IMR-90 (cell line): Measurements from ENCODE around the gene AIDA. TPM values are rescaled to one million over a fixed set of nuclear protein-coding genes. Genes with fewer than 3 reads are reported as not detected.

Experiments
- ATAC-seq: fragments of 200-7000 bp; cut with Tn5 transposase; 2 replicates; pipeline ENCODE4 v1.9.1; 2020; ENCODE audit warnings: low read depth, mild to moderate bottlenecking, moderate library complexity
- BruUV-seq: library from RNA; stranded (reverse); fragments of 400-500 nt; replicated peaks from 2 replicates; lab custom pipeline; 2021; lab: Mats Ljungman, UMichigan
- CTCF ChIA-PET: fragments of 300-600 bp; formaldehyde crosslinking; extraction: SDS; loops from one replicate; lab custom pipeline; 2021; ENCODE audit warnings: antibody characterized with exemption; lab: Yijun Ruan, JAX
- POLR2A ChIA-PET: fragments of 300-600 bp; sonication (Branson Sonifier 250); formaldehyde crosslinking; loops from one replicate; lab custom pipeline; 2022; ENCODE audit warnings: antibody characterized with exemption; ENCODE audit not compliant: unreplicated experiment; lab: Charles Lee
- DNase-seq: peaks from one replicate; pipeline ENCODE4 v3.0.0; 2013
- H2AFZ ChIP-seq: replicated peaks from 2 replicates; pipeline ENCODE3; 2013; ENCODE audit warnings: low read length, mild to moderate bottlenecking; ENCODE audit not compliant: poor library complexity
- H2AK5ac ChIP-seq: 2 replicates; pipeline ENCODE4 v1.6.1; 2013; ENCODE audit warnings: low read depth, low read length, inconsistent platforms
- H2AK9ac ChIP-seq: replicated peaks from 2 replicates; pipeline ENCODE3; 2013; ENCODE audit warnings: mild to moderate bottlenecking, low read depth, low read length, moderate library complexity; ENCODE audit not compliant: poor library complexity
- H2BK120ac ChIP-seq: 2 replicates; pipeline ENCODE4 v1.6.1; 2013; ENCODE audit warnings: low read depth, low read length, inconsistent platforms
- H2BK15ac ChIP-seq: 3 replicates; pipeline ENCODE4 v1.6.1; 2013; ENCODE audit warnings: low read depth, low read length, inconsistent platforms
- H2BK20ac ChIP-seq: 2 replicates; pipeline ENCODE4 v1.6.1; 2013; ENCODE audit warnings: low read depth, mild to moderate bottlenecking, inconsistent platforms, low read length, moderate library complexity
- H2BK5ac ChIP-seq: 2 replicates; pipeline ENCODE4 v1.6.1; 2013; ENCODE audit warnings: mild to moderate bottlenecking, low read depth, low read length, inconsistent platforms; ENCODE audit not compliant: poor library complexity, severe bottlenecking
- H3K14ac ChIP-seq: replicated peaks from 2 replicates; pipeline ENCODE4 v1.6.1; 2013; ENCODE audit warnings: low read depth, low read length, inconsistent platforms
- H3K18ac ChIP-seq: 2 replicates; pipeline ENCODE4 v1.6.1; 2013; ENCODE audit warnings: low read depth, low read length, control low read depth
- H3K23ac ChIP-seq: 2 replicates; pipeline ENCODE4 v1.6.1; 2013; ENCODE audit warnings: low read depth, low read length, inconsistent platforms
- H3K27ac ChIP-seq: 2 replicates; pipeline ENCODE4 v1.5.1; 2013; ENCODE audit warnings: mild to moderate bottlenecking, control low read depth, low read length; ENCODE audit not compliant: insufficient read depth
- H3K27me3 ChIP-seq: 2 replicates; pipeline ENCODE4 v1.6.1; 2013; ENCODE audit warnings: low read length; ENCODE audit not compliant: control insufficient read depth, insufficient read depth
- H3K36me3 ChIP-seq: 2 replicates; pipeline ENCODE4 v1.6.1; 2013; ENCODE audit warnings: low read length, mixed read lengths; ENCODE audit not compliant: control insufficient read depth, insufficient read depth
- H3K4ac ChIP-seq: 2 replicates; pipeline ENCODE4 v1.6.1; 2013; ENCODE audit warnings: low read depth, low read length, inconsistent platforms
- H3K4me1 ChIP-seq: 2 replicates; pipeline ENCODE4 v1.6.1; 2013; ENCODE audit warnings: low read length, mixed read lengths; ENCODE audit not compliant: control insufficient read depth, insufficient read depth
- H3K4me2 ChIP-seq: 2 replicates; pipeline ENCODE4 v1.6.1; 2013; ENCODE audit warnings: low read depth, mild to moderate bottlenecking, control low read depth, low read length, moderate library complexity
- H3K4me3 ChIP-seq: 2 replicates; pipeline ENCODE4 v1.5.1; 2013; ENCODE audit warnings: low read depth, mild to moderate bottlenecking, control low read depth, low read length, moderate library complexity; ENCODE audit not compliant: insufficient read depth
- H3K56ac ChIP-seq: 2 replicates; pipeline ENCODE4 v1.6.1; 2013; ENCODE audit warnings: low read length, inconsistent platforms; ENCODE audit not compliant: insufficient read depth; ENCODE audit errors: extremely low read depth
- H3K79me1 ChIP-seq, 2 experiments: 2 replicates each; pipeline ENCODE4 v1.6.1; 2013; ENCODE audit warnings: low read length in 2 of 2, inconsistent platforms in 1 of 2, low read depth in 1 of 2
- H3K9ac ChIP-seq: 2 replicates; pipeline ENCODE4 v1.6.1; 2013; ENCODE audit warnings: low read depth, low read length, control low read depth
- H3K9me1 ChIP-seq: 2 replicates; pipeline ENCODE4 v1.6.1; 2013; ENCODE audit warnings: low read length, inconsistent platforms; ENCODE audit not compliant: insufficient read depth
- H3K9me3 ChIP-seq: 2 replicates; pipeline ENCODE4 v1.6.1; 2013; ENCODE audit warnings: low read length; ENCODE audit not compliant: control insufficient read depth, insufficient read depth
- H4K20me1 ChIP-seq: 2 replicates; pipeline ENCODE4 v1.6.1; 2013; ENCODE audit warnings: low read length, inconsistent platforms; ENCODE audit not compliant: insufficient read depth
- H4K5ac ChIP-seq: 2 replicates; pipeline ENCODE4 v1.6.1; 2013; ENCODE audit warnings: mild to moderate bottlenecking, low read depth, low read length, control low read depth
- H4K8ac ChIP-seq, 2 experiments: 2 replicates each; pipeline ENCODE4 v1.6.1; 2013; ENCODE audit warnings: low read depth in 2 of 2, low read length in 2 of 2, control low read depth in 1 of 2, inconsistent platforms in 1 of 2
- H4K91ac ChIP-seq: 2 replicates; pipeline ENCODE4 v1.6.1; 2013; ENCODE audit warnings: low read depth, low read length, inconsistent platforms; ENCODE audit not compliant: insufficient read depth
- BHLHE40 ChIP-seq: fragments of 150-350 bp; IDR thresholded peaks from 2 replicates; pipeline ENCODE4 v1.6.1; 2016; ENCODE audit warnings: mild to moderate bottlenecking, low read depth, low read length
- CEBPB ChIP-seq: IDR thresholded peaks from 2 replicates; pipeline ENCODE4 v1.6.1; 2012; ENCODE audit warnings: low read depth, low read length, improper control_type of control experiment
- CHD1 ChIP-seq: IDR thresholded peaks from 2 replicates; pipeline ENCODE4 v1.6.1; 2012; ENCODE audit warnings: low read depth, low read length, improper control_type of control experiment
- CTCF ChIP-seq: conservative IDR thresholded peaks from 2 replicates; pipeline ENCODE4 v1.5.1; 2012; ENCODE audit warnings: mild to moderate bottlenecking, low read depth, low read length, improper control_type of control experiment
- NFE2L2 ChIP-seq: fragments of 150-350 bp; IDR thresholded peaks from 2 replicates; pipeline ENCODE4 v1.6.1; 2016; ENCODE audit warnings: low read depth, mild to moderate bottlenecking, low read length
- SMC3 ChIP-seq: fragments of 150-350 bp; IDR thresholded peaks from 2 replicates; pipeline ENCODE4 v1.6.1; 2016; ENCODE audit warnings: low read depth, mild to moderate bottlenecking, antibody characterized with exemption, low read length, moderate library complexity
- WGBS, 2 experiments: methylation state at CpG; one replicate each; pipeline versions ENCODE4 v1.1.5 to v1.1.7; 2013; ENCODE audit warnings: missing lambda C conversion rate in 2 of 2; ENCODE audit not compliant: insufficient read length in 1 of 2; ENCODE audit errors: extremely low coverage in 2 of 2; 5-methylcytosine and 5-hydroxymethylcytosine counted together
- dilution Hi-C: fragments of 300-500 bp; cut with HindIII; formaldehyde crosslinking; loops from one replicate; pipeline ENCODE4 v1.14.3; 2018; ENCODE audit warnings: low sequenced_read_pairs; ENCODE audit not compliant: unreplicated experiment
- in situ Hi-C: fragments of 300-500 bp; cut with MboI; formaldehyde crosslinking; loops from 3 replicates; pipeline ENCODE4 v1.14.3; 2019; ENCODE audit warnings: low sequenced_read_pairs, inconsistent platforms, mixed read lengths
- intact Hi-C: fragments of 100-400 bp; cut with micrococcal nuclease; formaldehyde crosslinking; loops from 2 replicates; pipeline ENCODE4 v1.10.0; 2022
- polyA plus RNA-seq, 3 experiments: library from polyadenylated mRNA; depleted of rRNA; stranded (reverse); fragments of >200 nt; gene quantifications; 2 replicates each; pipeline ENCODE4 v1.2.3, GENCODE V29; 2012; ENCODE audit warnings: low replicate concordance in 1 of 3
- total RNA-seq: library from RNA; depleted of rRNA; stranded (reverse); fragments of >200 nt; gene quantifications from 2 replicates; pipeline ENCODE4 v1.2.3, GENCODE V29; 2012

AIDA gene
- total and polyA plus RNA-seq, 2 of the 4 experiments (the other 2 are of a cell fraction): 47.9 to 48.6 TPM

- no peak for TF ChIP-seq NFE2L2
These were observed 20.2 kb upstream of the AIDA start (continued) for GRCh38 chr1:222732216-222733159.

- H3K4me3 ChIP-seq: no peak overlapping the region
- H4K20me1 ChIP-seq: no peaks in the 10 kb centered on the region
- ChIA-PET POLR2A (no interaction called here), CTCF (interaction anchor here (1.2 kb wide), 1 partner anchor 13 kb away, joined by 3 read pairs; no protein-coding TSS in a partner anchor)
- no peak overlapping the region for H3K23ac ChIP-seq
- H2BK20ac ChIP-seq: no peak overlapping the region
- no peak overlapping the region for H4K91ac ChIP-seq
- no peak overlapping the region for H2AFZ ChIP-seq
- H2AK9ac ChIP-seq: no peak overlapping the region
- H3K4me1 ChIP-seq: no peaks in the 10 kb centered on the region
- no peak for ATAC-seq
- intact Hi-C loops: no loop called here
- WGBS, 2 experiments: 100% methylated on average over 1 of the region's 1 CpG; no CpG with 5 or more reads in 1 of the 2 experiments
- H2BK120ac ChIP-seq: no peak overlapping the region
- no peak overlapping the region for H2BK5ac ChIP-seq
- dilution Hi-C loops: no loop called here
- no peaks in the 10 kb centered on the region; a peak in 1 of 4 replicates for H3K79me1 ChIP-seq
- H3K4ac ChIP-seq: no peak overlapping the region
- peaks cover 25% of the 10 kb centered on the region for H3K36me3 ChIP-seq
- H3K9me1 ChIP-seq: no peaks in the 10 kb centered on the region
- in situ Hi-C loops: no loop called here
- no peak overlapping the region for H3K56ac ChIP-seq
- DNase-seq: no peak
- H3K9me3 ChIP-seq: no peaks in the 10 kb centered on the region
- no peak overlapping the region for H3K27ac ChIP-seq
- TF ChIP-seq CTCF: no peak
- TF ChIP-seq CHD1: no peak
- no peak for TF ChIP-seq BHLHE40
- TF ChIP-seq CEBPB: no peak
- TF ChIP-seq SMC3: no peak
- no peak overlapping the region for H4K5ac ChIP-seq
- H3K14ac ChIP-seq: no peak overlapping the region
- H3K4me2 ChIP-seq: no peak overlapping the region
- H4K8ac ChIP-seq: no peak overlapping the region
- no peaks in the 10 kb centered on the region for H3K27me3 ChIP-seq
- H3K9ac ChIP-seq: no peak overlapping the region
- no peak overlapping the region for H2BK15ac ChIP-seq
- no peak overlapping the region for H3K18ac ChIP-seq
- no peak overlapping the region for H2AK5ac ChIP-seq
- no TSS peak for BruUV-seq
These were observed 18.6 kb upstream of the AIDA start for GRCh38 chr1:222730866-222731265.
